AG04450 (cell line): Measurements from ENCODE around the gene ARHGAP18. TPM values are rescaled to one million over a fixed set of nuclear protein-coding genes. Genes with fewer than 3 reads are reported as not detected.

Source experiments
- CTCF ChIA-PET: fragments of 300-600, 350-600 bp; formaldehyde crosslinking; extraction: SDS; loops from one replicate; lab custom pipeline; 2022; ENCODE audit warnings: antibody characterized with exemption, inconsistent platforms; lab: Charles Lee
- POLR2A ChIA-PET: fragments of 350-600 bp; formaldehyde crosslinking; extraction: SDS; loops from one replicate; lab custom pipeline; 2021; ENCODE audit warnings: antibody characterized with exemption, inconsistent platforms; lab: Yijun Ruan, JAX
- DNase-seq: peaks from one replicate; pipeline ENCODE4 v3.0.0-alpha.2; 2011; ENCODE audit warnings: low read depth, low spot score
- H3K27ac ChIP-seq: one replicate; pipeline ENCODE4 v1.5.1; 2012; ENCODE audit warnings: low read depth, low read length, control low read depth
- H3K27me3 ChIP-seq: one replicate; pipeline ENCODE4 v1.6.0; 2012; ENCODE audit warnings: low read length; ENCODE audit not compliant: control insufficient read depth, insufficient read depth
- H3K4me3 ChIP-seq: 2 replicates; pipeline ENCODE4 v1.5.1; 2011; ENCODE audit warnings: mild to moderate bottlenecking, low read depth, low read length, control low read depth
- H3K9me3 ChIP-seq: 2 replicates; pipeline ENCODE4 v1.5.1; 2012; ENCODE audit warnings: low read length; ENCODE audit not compliant: control insufficient read depth, insufficient read depth
- CTCF ChIP-seq: IDR thresholded peaks from 2 replicates; pipeline ENCODE4 v1.5.1; 2011; ENCODE audit warnings: low read depth, low read length, control low read depth, inconsistent platforms
- polyA plus RNA-seq: library from polyadenylated mRNA; depleted of rRNA; stranded (reverse); fragments of >200 nt; gene quantifications from 2 replicates; pipeline ENCODE4 v1.2.3, GENCODE V29; 2011

ARHGAP18 gene
- polyA plus RNA-seq, 1 experiment, result 13.9 TPM

GRCh38 chr6:129643176-129643575 is 66.8 kb downstream of the ARHGAP18 start:
- ChIA-PET CTCF (interaction anchor here (0.6 to 1.6 kb wide), 3 partner anchors 10 to 45 kb away, joined by 3 read pairs; no protein-coding TSS in a partner anchor), POLR2A (no interaction called here)
- no peak for TF ChIP-seq CTCF
- Histone ChIP-seq H3K27ac (no peak overlapping the region), H3K4me3 (no peak overlapping the region), H3K9me3 (no peaks in the 10 kb centered on the region), H3K27me3 (no peaks in the 10 kb centered on the region)
- DNase-seq, result no peak

- CTCF ChIA-PET, result interaction anchor here (1.5 to 1.6 kb wide), 2 partner anchors 9 to 11 kb away, joined by 3 read pairs; no protein-coding TSS in a partner anchor
- no peak overlapping the region for H3K27ac ChIP-seq
- POLR2A ChIA-PET, result no interaction called here
- H3K9me3 ChIP-seq, result no peaks in the 10 kb centered on the region
- no peak overlapping the region for H3K4me3 ChIP-seq
- DNase-seq, result no peak
- H3K27me3 ChIP-seq, result no peaks in the 10 kb centered on the region
- TF ChIP-seq CTCF, result no peak
Measured at GRCh38 chr6:129642322-129642721, 67.7 kb downstream of the ARHGAP18 start.

- no peak for TF ChIP-seq CTCF
- POLR2A ChIA-PET, result no interaction called here
- H3K27me3 ChIP-seq, result no peaks in the 10 kb centered on the region
- CTCF ChIA-PET, result interaction anchor here (0.7 to 1.6 kb wide), 3 partner anchors 8 to 134 kb away, joined by 3 to 5 read pairs (median 3); no protein-coding TSS in a partner anchor
- H3K9me3 ChIP-seq, result no peaks in the 10 kb centered on the region
- H3K4me3 ChIP-seq, result no peak overlapping the region
- no peak for DNase-seq
- no peak overlapping the region for H3K27ac ChIP-seq
Measured at GRCh38 chr6:129641344-129641743, 68.6 kb downstream of the ARHGAP18 start.

- ChIA-PET CTCF (interaction anchor here (3.3 kb wide), 1 partner anchor 41 kb away, joined by 12 read pairs; no protein-coding TSS in a partner anchor), POLR2A (no interaction called here)
- no peak for DNase-seq
- TF ChIP-seq CTCF, result no peak
- Histone ChIP-seq H3K27ac (no peak overlapping the region), H3K9me3 (no peaks in the 10 kb centered on the region), H3K27me3 (no peaks in the 10 kb centered on the region), H3K4me3 (no peak overlapping the region)
Measured at GRCh38 chr6:129638686-129639085, 71.3 kb downstream of the ARHGAP18 start.

GRCh38 chr6:129638055-129638684 is 71.8 kb downstream of the ARHGAP18 start:
- Histone ChIP-seq H3K4me3 (no peak overlapping the region), H3K27me3 (no peaks in the 10 kb centered on the region), H3K9me3 (no peaks in the 10 kb centered on the region), H3K27ac (no peak overlapping the region)
- CTCF ChIA-PET, result interaction anchor here (3.3 kb wide), 1 partner anchor 40 kb away, joined by 12 read pairs; no protein-coding TSS in a partner anchor
- TF ChIP-seq CTCF, result no peak
- POLR2A ChIA-PET, result no interaction called here
- peak; percentile 55 for DNase-seq
